ENCODE data around the gene FAF1.

Gene FAF1

DNA sequence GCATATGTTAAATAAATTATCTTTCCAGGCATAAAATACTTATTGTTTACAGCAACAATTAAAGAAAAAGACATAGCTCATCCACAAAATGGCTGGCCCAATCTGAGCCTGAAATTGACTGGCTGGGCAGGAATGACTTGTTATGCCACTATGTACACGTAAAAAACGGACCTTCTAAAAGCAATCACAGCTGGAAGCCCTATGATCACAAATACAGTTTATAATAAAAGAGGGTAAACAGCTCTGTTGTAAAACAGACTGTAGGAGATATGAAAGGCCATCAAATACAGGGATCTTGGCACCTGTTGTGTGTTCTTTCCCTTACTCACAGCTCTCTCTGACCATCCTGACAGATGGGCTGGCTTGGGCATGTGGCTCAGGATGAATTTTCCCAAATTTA is 466.4 kb downstream of the FAF1 start:
- no peaks in the 10 kb centered on the region for H3K4me1 Mint-ChIP-seq
- H3K4me3 Mint-ChIP-seq: no peak overlapping the region
- H3K27me3 Mint-ChIP-seq (ENCODE audit: low read depth, poor library complexity): peaks cover 7% of the 10 kb centered on the region
- H3K9me3 Mint-ChIP-seq: peaks cover 28% of the 10 kb centered on the region
- H3K36me3 Mint-ChIP-seq (ENCODE audit: low read depth): peaks cover 55% of the 10 kb centered on the region
- H3K27ac Mint-ChIP-seq: no peak overlapping the region
- TF ChIP-seq, protein P1, sequence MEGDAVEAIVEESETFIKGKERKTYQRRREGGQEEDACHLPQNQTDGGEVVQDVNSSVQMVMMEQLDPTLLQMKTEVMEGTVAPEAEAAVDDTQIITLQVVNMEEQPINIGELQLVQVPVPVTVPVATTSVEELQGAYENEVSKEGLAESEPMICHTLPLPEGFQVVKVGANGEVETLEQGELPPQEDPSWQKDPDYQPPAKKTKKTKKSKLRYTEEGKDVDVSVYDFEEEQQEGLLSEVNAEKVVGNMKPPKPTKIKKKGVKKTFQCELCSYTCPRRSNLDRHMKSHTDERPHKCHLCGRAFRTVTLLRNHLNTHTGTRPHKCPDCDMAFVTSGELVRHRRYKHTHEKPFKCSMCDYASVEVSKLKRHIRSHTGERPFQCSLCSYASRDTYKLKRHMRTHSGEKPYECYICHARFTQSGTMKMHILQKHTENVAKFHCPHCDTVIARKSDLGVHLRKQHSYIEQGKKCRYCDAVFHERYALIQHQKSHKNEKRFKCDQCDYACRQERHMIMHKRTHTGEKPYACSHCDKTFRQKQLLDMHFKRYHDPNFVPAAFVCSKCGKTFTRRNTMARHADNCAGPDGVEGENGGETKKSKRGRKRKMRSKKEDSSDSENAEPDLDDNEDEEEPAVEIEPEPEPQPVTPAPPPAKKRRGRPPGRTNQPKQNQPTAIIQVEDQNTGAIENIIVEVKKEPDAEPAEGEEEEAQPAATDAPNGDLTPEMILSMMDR (IDR thresholded peaks at IDR 0.05): no peak
- DNase-seq: no peak

DNA sequence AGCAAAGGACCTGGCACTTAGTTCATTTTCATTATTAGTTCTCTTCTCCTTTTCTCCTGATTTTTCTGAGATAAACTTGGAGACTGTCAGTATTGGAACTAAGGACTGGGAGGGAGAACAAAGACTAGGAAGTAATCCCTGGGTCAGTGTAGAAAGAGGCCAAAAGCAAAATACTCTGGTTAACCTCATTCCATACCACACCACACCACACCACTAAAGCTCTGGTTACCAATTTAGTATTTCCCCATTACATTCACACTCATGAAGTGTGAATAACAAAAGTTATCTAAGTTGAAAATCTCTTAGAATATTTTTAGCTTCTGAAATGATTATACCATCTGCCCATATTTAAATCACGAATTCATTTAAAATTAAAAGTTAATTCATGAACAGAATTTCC is 467.9 kb downstream of the FAF1 start:
- H3K9me3 Mint-ChIP-seq: peaks cover 12% of the 10 kb centered on the region

DNA sequence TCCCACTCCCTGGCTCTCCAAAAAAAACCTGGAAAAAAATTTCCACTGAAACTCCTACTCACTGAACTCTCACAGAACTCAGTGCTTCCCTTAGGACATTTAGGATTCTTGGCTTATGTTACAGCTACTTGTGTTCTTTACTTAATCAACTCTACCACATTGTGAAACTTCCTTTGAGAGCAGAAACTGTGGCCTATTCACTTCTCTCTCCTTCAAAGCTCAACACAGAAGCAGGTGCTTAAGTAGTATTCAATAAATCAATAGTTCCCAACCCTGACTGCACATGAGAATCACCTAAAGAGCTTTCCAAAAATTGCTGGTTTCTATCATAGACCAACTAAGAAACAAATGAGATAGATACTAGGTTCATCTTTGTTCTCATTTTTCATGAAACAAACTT is 468.9 kb downstream of the FAF1 start:
- Mint-ChIP-seq H3K9me3 (peaks cover 2% of the 10 kb centered on the region), H3K27me3 (ENCODE audit: low read depth, poor library complexity) (no peaks in the 10 kb centered on the region), H3K36me3 (ENCODE audit: low read depth) (peaks cover 30% of the 10 kb centered on the region), H3K27ac (no peak overlapping the region), H3K4me1 (no peaks in the 10 kb centered on the region), H3K4me3 (no peak overlapping the region)
- TF ChIP-seq, protein P1 (IDR thresholded peaks at IDR 0.05): no peak
- DNase-seq: no peak

More for the DNA sequence above, 467.9 kb downstream of the FAF1 start:
- no peak overlapping the region for H3K4me3 Mint-ChIP-seq
- no peak for DNase-seq
- H3K27me3 Mint-ChIP-seq (ENCODE audit: low read depth, poor library complexity): peaks cover 6% of the 10 kb centered on the region
- no peak overlapping the region for H3K27ac Mint-ChIP-seq
- TF ChIP-seq, protein P1 (IDR thresholded peaks at IDR 0.05): no peak
- no peaks in the 10 kb centered on the region for H3K4me1 Mint-ChIP-seq
- peaks cover 40% of the 10 kb centered on the region for H3K36me3 Mint-ChIP-seq (ENCODE audit: low read depth)

DNA sequence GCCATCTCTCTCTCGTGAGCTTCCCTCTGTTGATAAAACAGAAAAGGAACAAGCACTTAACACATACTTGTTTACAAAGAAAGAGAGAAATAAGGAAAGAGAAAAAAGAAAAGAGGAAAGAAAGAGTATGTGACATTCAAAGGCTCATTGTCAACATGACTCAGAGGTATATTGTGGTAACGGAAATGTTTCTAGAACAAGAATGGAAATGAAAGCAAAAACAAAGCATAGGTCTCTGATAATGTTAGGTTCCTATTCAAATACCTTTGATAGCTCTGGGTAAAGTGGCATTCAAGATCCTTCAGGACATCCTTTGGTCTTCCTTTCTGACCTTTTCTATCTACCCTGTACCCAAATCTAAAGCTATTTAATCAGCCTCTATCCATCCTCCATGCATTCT is 469.4 kb downstream of the FAF1 start:
- no peaks in the 10 kb centered on the region for H3K9me3 Mint-ChIP-seq
- TF ChIP-seq, protein P1 (IDR thresholded peaks at IDR 0.05): no peak
- H3K27me3 Mint-ChIP-seq (ENCODE audit: low read depth, poor library complexity): no peaks in the 10 kb centered on the region
- no peak overlapping the region for H3K4me3 Mint-ChIP-seq
- H3K4me1 Mint-ChIP-seq: no peaks in the 10 kb centered on the region
- peaks cover 25% of the 10 kb centered on the region for H3K36me3 Mint-ChIP-seq (ENCODE audit: low read depth)
- no peak for DNase-seq
- no peak overlapping the region for H3K27ac Mint-ChIP-seq

DNA sequence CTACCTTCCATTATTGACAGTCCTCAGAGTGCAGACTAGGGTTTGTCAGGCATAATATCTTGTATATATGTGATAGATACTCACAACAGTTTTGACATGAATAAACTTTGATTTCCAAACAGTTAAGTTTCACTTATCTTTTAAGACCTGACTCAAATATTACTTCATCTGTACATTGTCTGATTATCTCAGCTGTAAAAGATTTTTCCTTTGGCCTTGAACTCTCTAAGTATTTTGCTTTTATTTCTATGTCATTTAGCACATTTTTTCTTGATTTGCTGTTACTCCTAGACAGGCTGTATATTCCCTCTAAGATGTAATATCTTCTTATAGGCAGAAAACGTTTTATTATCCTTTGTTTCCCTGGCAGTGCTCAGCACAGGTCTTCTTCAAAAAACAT is 471.2 kb downstream of the FAF1 start:
- Mint-ChIP-seq H3K36me3 (ENCODE audit: low read depth) (peaks cover 19% of the 10 kb centered on the region), H3K27ac (no peak overlapping the region)
- no peak for DNase-seq

DNA sequence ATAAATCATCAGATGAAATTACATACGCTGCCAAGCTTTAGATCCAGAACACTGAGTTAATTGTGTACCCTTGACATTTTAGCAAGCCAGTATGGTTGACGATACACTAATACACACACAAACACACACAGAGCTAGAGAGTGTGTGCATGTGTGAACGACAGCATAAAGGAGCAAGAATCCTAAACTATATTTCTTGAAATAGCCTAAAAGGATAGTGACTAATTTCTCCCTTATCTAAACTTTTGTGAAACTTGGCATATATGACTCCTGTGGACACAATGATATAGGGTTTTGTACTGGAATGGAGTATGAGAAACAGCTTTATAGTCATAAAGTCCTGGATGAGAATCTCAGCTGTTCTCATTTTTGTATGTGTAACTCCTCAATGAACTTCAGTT is 471.7 kb downstream of the FAF1 start:
- Mint-ChIP-seq H3K4me3 (no peak overlapping the region), H3K4me1 (no peaks in the 10 kb centered on the region), H3K36me3 (ENCODE audit: low read depth) (peaks cover 19% of the 10 kb centered on the region)

More for the DNA sequence above, 471.2 kb downstream of the FAF1 start:
- TF ChIP-seq, protein P1 (IDR thresholded peaks at IDR 0.05): no peak
- Mint-ChIP-seq H3K4me3 (no peak overlapping the region), H3K27me3 (ENCODE audit: low read depth, poor library complexity) (no peaks in the 10 kb centered on the region), H3K9me3 (no peaks in the 10 kb centered on the region), H3K4me1 (no peaks in the 10 kb centered on the region)

More for the DNA sequence above, 471.7 kb downstream of the FAF1 start:
- Mint-ChIP-seq H3K27me3 (ENCODE audit: low read depth, poor library complexity) (no peaks in the 10 kb centered on the region), H3K9me3 (no peaks in the 10 kb centered on the region), H3K27ac (no peak overlapping the region)
- no peak for DNase-seq
- TF ChIP-seq, protein P1 (IDR thresholded peaks at IDR 0.05): no peak
